Neural cell (in vitro differentiated cells): Measurements from ENCODE around the gene KRT80.

Experiments
- EP300 ChIP-seq: fragments of 450-650 bp; conservative IDR thresholded peaks from 2 replicates; pipeline ENCODE4 v1.6.1; 2014; ENCODE audit warnings: antibody characterized with exemption, mild to moderate bottlenecking, moderate library complexity; ENCODE audit not compliant: poor library complexity, severe bottlenecking
- EZH2 ChIP-seq: fragments of 200-600, 300-800 bp; shearing (Covaris generic), sonication (generic); IDR thresholded peaks from 2 replicates; pipeline ENCODE4 v1.6.1; 2014; ENCODE audit warnings: antibody characterized with exemption, low read length, borderline replicate concordance, mild to moderate bottlenecking; ENCODE audit not compliant: insufficient read depth, poor library complexity, severe bottlenecking
- POLR2AphosphoS5 ChIP-seq: IDR thresholded peaks from 2 replicates; pipeline ENCODE4 v1.6.1; 2012
- RAD21 ChIP-seq: fragments of 450-650 bp; conservative IDR thresholded peaks from 2 replicates; pipeline ENCODE4 v1.6.1; 2014; ENCODE audit warnings: antibody characterized with exemption, mild to moderate bottlenecking, moderate library complexity
- TAF1 ChIP-seq: IDR thresholded peaks from 2 replicates; pipeline ENCODE4 v1.6.1; 2012; ENCODE audit warnings: low read depth
- TF ChIP-seq, protein P1 (sequence below): fragments of 450-650 bp; IDR thresholded peaks from 2 replicates; pipeline ENCODE4 v1.5.1; 2014; ENCODE audit warnings: antibody characterized with exemption, mild to moderate bottlenecking, moderate library complexity; ENCODE audit not compliant: poor library complexity, severe bottlenecking
- TF ChIP-seq, protein P2 (sequence below): IDR thresholded peaks from 2 replicates; pipeline ENCODE4 v1.6.1; 2012; ENCODE audit warnings: borderline replicate concordance

DNA sequence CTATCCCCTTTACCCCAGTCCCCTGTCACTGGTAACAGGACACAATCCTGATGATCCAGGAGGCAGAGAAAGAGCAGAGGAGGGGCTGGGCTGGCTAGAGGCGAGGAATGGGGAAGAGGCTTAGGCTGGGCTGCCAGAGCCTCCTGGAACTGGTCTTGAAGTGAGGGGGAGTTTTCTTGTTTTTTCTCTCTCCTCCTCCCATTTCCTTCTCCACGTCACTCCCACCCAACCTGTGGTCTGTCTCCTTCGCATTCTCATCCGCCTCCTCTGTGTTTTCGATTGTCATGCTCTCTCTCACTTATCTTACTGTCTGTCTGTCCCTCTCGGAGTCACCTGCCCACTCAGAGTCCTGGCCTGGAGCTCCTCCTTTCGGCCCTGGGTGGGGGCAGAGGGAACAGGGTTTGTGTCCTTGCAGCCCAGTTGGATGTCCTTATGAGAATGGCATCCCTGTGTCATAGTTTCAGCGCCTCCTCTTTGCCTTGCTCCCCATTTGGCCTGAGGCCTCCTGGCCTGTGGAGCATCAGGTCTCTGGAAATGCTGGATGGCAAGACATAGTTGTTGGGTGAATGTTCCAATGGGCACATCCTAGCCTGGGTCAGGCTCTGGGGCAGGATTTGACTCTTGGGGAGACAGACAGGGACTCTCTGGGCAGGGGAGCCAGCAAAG, 3.4 kb upstream of the KRT80 start:
- TF ChIP-seq, protein P1, sequence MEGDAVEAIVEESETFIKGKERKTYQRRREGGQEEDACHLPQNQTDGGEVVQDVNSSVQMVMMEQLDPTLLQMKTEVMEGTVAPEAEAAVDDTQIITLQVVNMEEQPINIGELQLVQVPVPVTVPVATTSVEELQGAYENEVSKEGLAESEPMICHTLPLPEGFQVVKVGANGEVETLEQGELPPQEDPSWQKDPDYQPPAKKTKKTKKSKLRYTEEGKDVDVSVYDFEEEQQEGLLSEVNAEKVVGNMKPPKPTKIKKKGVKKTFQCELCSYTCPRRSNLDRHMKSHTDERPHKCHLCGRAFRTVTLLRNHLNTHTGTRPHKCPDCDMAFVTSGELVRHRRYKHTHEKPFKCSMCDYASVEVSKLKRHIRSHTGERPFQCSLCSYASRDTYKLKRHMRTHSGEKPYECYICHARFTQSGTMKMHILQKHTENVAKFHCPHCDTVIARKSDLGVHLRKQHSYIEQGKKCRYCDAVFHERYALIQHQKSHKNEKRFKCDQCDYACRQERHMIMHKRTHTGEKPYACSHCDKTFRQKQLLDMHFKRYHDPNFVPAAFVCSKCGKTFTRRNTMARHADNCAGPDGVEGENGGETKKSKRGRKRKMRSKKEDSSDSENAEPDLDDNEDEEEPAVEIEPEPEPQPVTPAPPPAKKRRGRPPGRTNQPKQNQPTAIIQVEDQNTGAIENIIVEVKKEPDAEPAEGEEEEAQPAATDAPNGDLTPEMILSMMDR, result no peak
- TF ChIP-seq EZH2 (no peak), POLR2AphosphoS5 (no peak), TAF1 (no peak), EP300 (no peak), RAD21 (no peak)
- TF ChIP-seq, protein P2, sequence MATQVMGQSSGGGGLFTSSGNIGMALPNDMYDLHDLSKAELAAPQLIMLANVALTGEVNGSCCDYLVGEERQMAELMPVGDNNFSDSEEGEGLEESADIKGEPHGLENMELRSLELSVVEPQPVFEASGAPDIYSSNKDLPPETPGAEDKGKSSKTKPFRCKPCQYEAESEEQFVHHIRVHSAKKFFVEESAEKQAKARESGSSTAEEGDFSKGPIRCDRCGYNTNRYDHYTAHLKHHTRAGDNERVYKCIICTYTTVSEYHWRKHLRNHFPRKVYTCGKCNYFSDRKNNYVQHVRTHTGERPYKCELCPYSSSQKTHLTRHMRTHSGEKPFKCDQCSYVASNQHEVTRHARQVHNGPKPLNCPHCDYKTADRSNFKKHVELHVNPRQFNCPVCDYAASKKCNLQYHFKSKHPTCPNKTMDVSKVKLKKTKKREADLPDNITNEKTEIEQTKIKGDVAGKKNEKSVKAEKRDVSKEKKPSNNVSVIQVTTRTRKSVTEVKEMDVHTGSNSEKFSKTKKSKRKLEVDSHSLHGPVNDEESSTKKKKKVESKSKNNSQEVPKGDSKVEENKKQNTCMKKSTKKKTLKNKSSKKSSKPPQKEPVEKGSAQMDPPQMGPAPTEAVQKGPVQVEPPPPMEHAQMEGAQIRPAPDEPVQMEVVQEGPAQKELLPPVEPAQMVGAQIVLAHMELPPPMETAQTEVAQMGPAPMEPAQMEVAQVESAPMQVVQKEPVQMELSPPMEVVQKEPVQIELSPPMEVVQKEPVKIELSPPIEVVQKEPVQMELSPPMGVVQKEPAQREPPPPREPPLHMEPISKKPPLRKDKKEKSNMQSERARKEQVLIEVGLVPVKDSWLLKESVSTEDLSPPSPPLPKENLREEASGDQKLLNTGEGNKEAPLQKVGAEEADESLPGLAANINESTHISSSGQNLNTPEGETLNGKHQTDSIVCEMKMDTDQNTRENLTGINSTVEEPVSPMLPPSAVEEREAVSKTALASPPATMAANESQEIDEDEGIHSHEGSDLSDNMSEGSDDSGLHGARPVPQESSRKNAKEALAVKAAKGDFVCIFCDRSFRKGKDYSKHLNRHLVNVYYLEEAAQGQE, result no peak
